Measurements from ENCODE around the gene TRIM69.

TRIM69 gene

GRCh38 chr15:44796508-44796907 lies 60.2 kb downstream of the TRIM69 start:
- Histone ChIP-seq H3K79me2 (ENCODE audit: insufficient read depth, low read length) (no peaks in the 10 kb centered on the region), H4K20me1 (ENCODE audit: insufficient read depth, low read length) (no peaks in the 10 kb centered on the region), H3K36me3 (ENCODE audit: insufficient read depth, low read length) (no peaks in the 10 kb centered on the region), H3F3A (ENCODE audit: insufficient read depth, low read length) (no peaks in the 10 kb centered on the region), H3K27me3 (ENCODE audit: insufficient read depth, low read length) (no peaks in the 10 kb centered on the region), H3K9me3 (ENCODE audit: low read length) (no peaks in the 10 kb centered on the region), H3K9me2 (ENCODE audit: low read depth, low read length) (no peaks in the 10 kb centered on the region), H3K4me3 (ENCODE audit: low read depth, low read length, poor library complexity, severe bottlenecking) (no peak overlapping the region), H3K4me2 (ENCODE audit: low read length) (no peak overlapping the region), H2AFZ (ENCODE audit: low read length) (no peak overlapping the region), H3K27ac (ENCODE audit: low read depth, low read length, poor library complexity, severe bottlenecking) (no peak overlapping the region), H3K9ac (ENCODE audit: low read length) (no peak overlapping the region), H3K4me1 (ENCODE audit: insufficient read depth, low read length, severe bottlenecking) (no peaks in the 10 kb centered on the region)
- TF ChIP-seq, protein P1, sequence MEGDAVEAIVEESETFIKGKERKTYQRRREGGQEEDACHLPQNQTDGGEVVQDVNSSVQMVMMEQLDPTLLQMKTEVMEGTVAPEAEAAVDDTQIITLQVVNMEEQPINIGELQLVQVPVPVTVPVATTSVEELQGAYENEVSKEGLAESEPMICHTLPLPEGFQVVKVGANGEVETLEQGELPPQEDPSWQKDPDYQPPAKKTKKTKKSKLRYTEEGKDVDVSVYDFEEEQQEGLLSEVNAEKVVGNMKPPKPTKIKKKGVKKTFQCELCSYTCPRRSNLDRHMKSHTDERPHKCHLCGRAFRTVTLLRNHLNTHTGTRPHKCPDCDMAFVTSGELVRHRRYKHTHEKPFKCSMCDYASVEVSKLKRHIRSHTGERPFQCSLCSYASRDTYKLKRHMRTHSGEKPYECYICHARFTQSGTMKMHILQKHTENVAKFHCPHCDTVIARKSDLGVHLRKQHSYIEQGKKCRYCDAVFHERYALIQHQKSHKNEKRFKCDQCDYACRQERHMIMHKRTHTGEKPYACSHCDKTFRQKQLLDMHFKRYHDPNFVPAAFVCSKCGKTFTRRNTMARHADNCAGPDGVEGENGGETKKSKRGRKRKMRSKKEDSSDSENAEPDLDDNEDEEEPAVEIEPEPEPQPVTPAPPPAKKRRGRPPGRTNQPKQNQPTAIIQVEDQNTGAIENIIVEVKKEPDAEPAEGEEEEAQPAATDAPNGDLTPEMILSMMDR (IDR thresholded peaks at IDR 0.05; ENCODE audit: low read length), result no peak
- TF ChIP-seq EZH2 (IDR thresholded peaks at IDR 0.05; ENCODE audit: borderline replicate concordance, low read length), result no peak

DNA sequence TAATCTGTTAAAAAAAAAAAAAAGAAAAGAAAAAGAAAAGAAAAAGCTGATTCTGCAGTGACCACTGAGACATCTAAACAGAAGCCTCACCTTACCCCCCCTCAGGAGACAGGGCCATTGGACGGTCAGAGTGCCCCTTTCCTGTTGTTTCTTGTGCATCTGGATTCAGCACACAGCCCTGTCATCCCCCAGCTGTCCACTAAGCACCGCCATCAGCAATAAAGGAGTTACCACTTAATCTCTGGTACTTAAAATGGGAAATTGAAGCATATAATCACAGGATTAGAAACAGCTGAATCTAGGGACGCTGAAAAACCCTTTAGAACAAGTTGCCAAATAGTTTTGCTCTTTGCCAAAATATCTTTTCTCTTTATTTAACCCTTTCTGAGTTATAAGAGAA lies 62.5 kb downstream of the TRIM69 start:
- Histone ChIP-seq H3K9ac (ENCODE audit: low read length) (no peak overlapping the region), H3K9me3 (ENCODE audit: low read length) (no peaks in the 10 kb centered on the region), H3K4me2 (ENCODE audit: low read length) (no peak overlapping the region), H4K20me1 (ENCODE audit: insufficient read depth, low read length) (no peaks in the 10 kb centered on the region), H3F3A (ENCODE audit: insufficient read depth, low read length) (no peaks in the 10 kb centered on the region), H3K79me2 (ENCODE audit: insufficient read depth, low read length) (no peaks in the 10 kb centered on the region), H3K36me3 (ENCODE audit: insufficient read depth, low read length) (no peaks in the 10 kb centered on the region), H3K4me1 (ENCODE audit: insufficient read depth, low read length, severe bottlenecking) (no peaks in the 10 kb centered on the region), H3K4me3 (ENCODE audit: low read depth, low read length, poor library complexity, severe bottlenecking) (no peak overlapping the region), H2AFZ (ENCODE audit: low read length) (no peak overlapping the region), H3K27me3 (ENCODE audit: insufficient read depth, low read length) (no peaks in the 10 kb centered on the region), H3K27ac (ENCODE audit: low read depth, low read length, poor library complexity, severe bottlenecking) (no peak overlapping the region), H3K9me2 (ENCODE audit: low read depth, low read length) (no peaks in the 10 kb centered on the region)
- no peak for TF ChIP-seq EZH2 (IDR thresholded peaks at IDR 0.05; ENCODE audit: borderline replicate concordance, low read length)
- TF ChIP-seq, protein P1 (IDR thresholded peaks at IDR 0.05; ENCODE audit: low read length), result peak; percentile 10; the same call in 1 of the 2 replicates

GRCh38 chr15:44801364-44801763 lies 65.0 kb downstream of the TRIM69 start:
- Histone ChIP-seq H3K4me3 (ENCODE audit: low read depth, low read length, poor library complexity, severe bottlenecking) (no peak overlapping the region), H3K9me3 (ENCODE audit: low read length) (no peaks in the 10 kb centered on the region), H3K27ac (ENCODE audit: low read depth, low read length, poor library complexity, severe bottlenecking) (no peak overlapping the region), H3K9ac (ENCODE audit: low read length) (no peak overlapping the region), H3K36me3 (ENCODE audit: insufficient read depth, low read length) (no peaks in the 10 kb centered on the region), H3K27me3 (ENCODE audit: insufficient read depth, low read length) (peaks cover 7% of the 10 kb centered on the region; the same call in 1 of the 2 replicates), H3K4me1 (ENCODE audit: insufficient read depth, low read length, severe bottlenecking) (no peaks in the 10 kb centered on the region), H2AFZ (ENCODE audit: low read length) (no peak overlapping the region), H3K9me2 (ENCODE audit: low read depth, low read length) (no peaks in the 10 kb centered on the region), H3F3A (ENCODE audit: insufficient read depth, low read length) (no peaks in the 10 kb centered on the region), H3K79me2 (ENCODE audit: insufficient read depth, low read length) (no peaks in the 10 kb centered on the region), H3K4me2 (ENCODE audit: low read length) (no peak overlapping the region), H4K20me1 (ENCODE audit: insufficient read depth, low read length) (no peaks in the 10 kb centered on the region)
- TF ChIP-seq, protein P1 (IDR thresholded peaks at IDR 0.05; ENCODE audit: low read length), result no peak
- TF ChIP-seq EZH2 (IDR thresholded peaks at IDR 0.05; ENCODE audit: borderline replicate concordance, low read length), result no peak

All from OCI-LY1 (cell line).